Nephron (organoid): ENCODE results near the gene FBLN2.

Experiments
- H3K27ac Mint-ChIP-seq, 3 experiments: 2 replicates each; pipeline ENCODE4 v1.8.0; 2020; ENCODE audit warnings: mixed read lengths in 3 of 3, mild to moderate bottlenecking in 2 of 3, moderate library complexity in 1 of 3
- H3K27me3 Mint-ChIP-seq: 2 replicates; pipeline ENCODE4 v1.8.0; 2021; ENCODE audit warnings: low read depth, mild to moderate bottlenecking, moderate library complexity, mixed read lengths
- H3K36me3 Mint-ChIP-seq: 2 replicates; pipeline ENCODE4 v1.8.0; 2020; ENCODE audit warnings: low read depth, mixed read lengths
- H3K4me1 Mint-ChIP-seq: 2 replicates; pipeline ENCODE4 v1.8.0; 2020; ENCODE audit warnings: mixed read lengths
- H3K4me3 Mint-ChIP-seq, 3 experiments: 2 replicates each; pipeline ENCODE4 v1.8.0; 2020; ENCODE audit warnings: mild to moderate bottlenecking in 3 of 3, mixed read lengths in 3 of 3, moderate library complexity in 2 of 3
- H3K9me3 Mint-ChIP-seq: 2 replicates; pipeline ENCODE4 v1.8.0; 2020; ENCODE audit warnings: mixed read lengths
- TF ChIP-seq, protein P1 (sequence below), 3 experiments: fragments of 200-600 bp; sonication (generic); IDR thresholded peaks; one replicate each; pipeline ENCODE4 v1.5.0; 2021; ENCODE audit warnings: antibody characterized with exemption in 3 of 3; ENCODE audit not compliant: unreplicated experiment in 3 of 3

FBLN2 gene

DNA sequence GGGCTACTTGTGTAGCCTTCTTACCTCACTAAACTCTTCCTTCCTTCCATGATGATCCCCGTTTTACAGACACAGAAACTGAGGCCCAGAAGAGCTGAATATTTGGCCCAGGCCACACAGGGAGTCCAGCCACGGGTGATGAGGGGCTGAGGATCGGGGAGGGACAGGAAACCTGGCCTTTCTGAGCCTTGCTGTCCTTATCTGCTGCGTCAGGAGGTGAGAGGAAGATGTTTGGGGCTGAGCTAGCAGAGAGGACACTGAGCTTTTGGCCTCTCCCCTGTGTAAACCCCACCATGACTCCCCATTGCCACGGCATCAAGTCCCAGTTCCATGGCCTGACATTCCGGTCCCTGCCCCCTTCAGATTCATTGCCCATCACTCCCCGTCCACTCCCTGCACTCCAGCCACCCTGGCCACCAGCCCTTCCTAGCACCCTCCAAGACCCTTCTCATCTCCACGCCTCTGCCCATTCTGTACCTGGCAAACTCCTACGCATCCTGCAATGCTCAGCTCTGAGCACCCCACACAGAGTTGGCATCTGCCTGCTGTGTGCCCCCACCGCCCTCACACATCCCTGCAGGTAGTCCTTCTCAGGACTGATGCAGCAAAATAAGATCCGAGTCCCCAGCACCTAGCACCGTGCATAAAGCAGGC is 103.0 kb downstream of the FBLN2 start:
- no peak overlapping the region for H3K27ac Mint-ChIP-seq
- no peak overlapping the region for H3K4me3 Mint-ChIP-seq
- peaks cover 5% of the 10 kb centered on the region for H3K4me1 Mint-ChIP-seq
- TF ChIP-seq, protein P1, sequence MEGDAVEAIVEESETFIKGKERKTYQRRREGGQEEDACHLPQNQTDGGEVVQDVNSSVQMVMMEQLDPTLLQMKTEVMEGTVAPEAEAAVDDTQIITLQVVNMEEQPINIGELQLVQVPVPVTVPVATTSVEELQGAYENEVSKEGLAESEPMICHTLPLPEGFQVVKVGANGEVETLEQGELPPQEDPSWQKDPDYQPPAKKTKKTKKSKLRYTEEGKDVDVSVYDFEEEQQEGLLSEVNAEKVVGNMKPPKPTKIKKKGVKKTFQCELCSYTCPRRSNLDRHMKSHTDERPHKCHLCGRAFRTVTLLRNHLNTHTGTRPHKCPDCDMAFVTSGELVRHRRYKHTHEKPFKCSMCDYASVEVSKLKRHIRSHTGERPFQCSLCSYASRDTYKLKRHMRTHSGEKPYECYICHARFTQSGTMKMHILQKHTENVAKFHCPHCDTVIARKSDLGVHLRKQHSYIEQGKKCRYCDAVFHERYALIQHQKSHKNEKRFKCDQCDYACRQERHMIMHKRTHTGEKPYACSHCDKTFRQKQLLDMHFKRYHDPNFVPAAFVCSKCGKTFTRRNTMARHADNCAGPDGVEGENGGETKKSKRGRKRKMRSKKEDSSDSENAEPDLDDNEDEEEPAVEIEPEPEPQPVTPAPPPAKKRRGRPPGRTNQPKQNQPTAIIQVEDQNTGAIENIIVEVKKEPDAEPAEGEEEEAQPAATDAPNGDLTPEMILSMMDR (IDR thresholded peaks at IDR 0.05; ENCODE audit: unreplicated experiment in 3 of 3) = no peak
- H3K9me3 Mint-ChIP-seq = no peaks in the 10 kb centered on the region
- no peaks in the 10 kb centered on the region for H3K36me3 Mint-ChIP-seq
- peaks cover 72% of the 10 kb centered on the region for H3K27me3 Mint-ChIP-seq

DNA sequence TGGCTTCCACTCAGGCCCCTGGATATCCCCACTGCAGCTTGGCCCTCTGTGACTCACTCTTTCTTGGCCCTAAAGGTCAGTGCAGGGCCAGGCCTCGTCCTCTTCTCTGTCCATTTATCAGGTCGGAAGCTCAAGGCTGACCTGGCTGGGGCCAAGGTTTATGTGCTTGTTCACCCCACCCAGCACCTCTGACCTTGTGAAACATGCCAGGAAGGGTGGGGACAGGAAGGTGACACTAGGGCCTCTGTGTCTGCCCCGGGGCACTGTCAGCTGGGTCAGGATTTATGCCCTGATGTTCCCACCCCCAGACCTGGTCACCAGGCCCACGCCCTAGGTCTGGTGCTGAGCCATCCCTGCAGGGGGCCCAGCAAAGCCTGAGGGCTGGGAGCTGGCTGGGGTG is 103.8 kb downstream of the FBLN2 start:
- Mint-ChIP-seq H3K9me3 (no peaks in the 10 kb centered on the region), H3K27me3 (peaks cover 74% of the 10 kb centered on the region), H3K4me1 (peaks cover 5% of the 10 kb centered on the region), H3K27ac (no peak overlapping the region), H3K4me3 (no peak overlapping the region), H3K36me3 (no peaks in the 10 kb centered on the region)
- TF ChIP-seq, protein P1 (IDR thresholded peaks at IDR 0.05; ENCODE audit: unreplicated experiment in 3 of 3) = no peak

DNA sequence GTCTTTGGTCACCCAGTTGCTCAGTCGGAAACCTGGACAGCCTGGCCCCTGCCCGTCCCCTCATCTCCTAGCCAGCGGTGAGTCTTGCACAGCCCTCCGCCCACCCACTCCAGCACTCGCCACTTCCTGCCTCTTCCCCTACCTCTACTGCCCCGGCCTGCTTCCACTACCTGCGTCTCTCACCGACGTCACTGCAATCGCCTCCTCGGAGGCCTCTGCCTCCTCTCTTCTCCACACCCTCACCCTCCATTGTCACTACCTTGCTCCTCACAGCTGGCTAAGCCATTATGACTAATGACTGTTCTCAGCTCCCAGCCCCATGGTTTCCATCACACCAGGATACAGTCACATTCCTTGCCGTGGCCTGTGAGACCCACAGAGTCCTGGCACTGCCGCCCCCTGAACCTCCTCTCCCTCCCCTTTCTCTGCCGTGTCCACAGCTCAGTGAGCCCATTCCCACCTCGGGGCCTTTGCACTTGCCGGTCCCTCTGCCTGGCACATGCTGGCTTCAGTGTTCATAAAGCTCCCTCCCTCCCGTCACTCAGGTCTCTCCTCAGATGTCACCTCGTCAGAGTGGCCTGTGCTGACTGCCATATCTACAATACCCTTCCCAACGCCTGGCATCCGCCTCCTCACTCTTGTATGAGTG is 104.8 kb downstream of the FBLN2 start:
- TF ChIP-seq, protein P1 (IDR thresholded peaks at IDR 0.05; ENCODE audit: unreplicated experiment in 3 of 3) = no peak
- H3K9me3 Mint-ChIP-seq = no peaks in the 10 kb centered on the region
- no peaks in the 10 kb centered on the region for H3K36me3 Mint-ChIP-seq
- no peak overlapping the region for H3K27ac Mint-ChIP-seq
- H3K4me3 Mint-ChIP-seq = no peak overlapping the region
- no peaks in the 10 kb centered on the region for H3K4me1 Mint-ChIP-seq
- peaks cover 77% of the 10 kb centered on the region for H3K27me3 Mint-ChIP-seq

DNA sequence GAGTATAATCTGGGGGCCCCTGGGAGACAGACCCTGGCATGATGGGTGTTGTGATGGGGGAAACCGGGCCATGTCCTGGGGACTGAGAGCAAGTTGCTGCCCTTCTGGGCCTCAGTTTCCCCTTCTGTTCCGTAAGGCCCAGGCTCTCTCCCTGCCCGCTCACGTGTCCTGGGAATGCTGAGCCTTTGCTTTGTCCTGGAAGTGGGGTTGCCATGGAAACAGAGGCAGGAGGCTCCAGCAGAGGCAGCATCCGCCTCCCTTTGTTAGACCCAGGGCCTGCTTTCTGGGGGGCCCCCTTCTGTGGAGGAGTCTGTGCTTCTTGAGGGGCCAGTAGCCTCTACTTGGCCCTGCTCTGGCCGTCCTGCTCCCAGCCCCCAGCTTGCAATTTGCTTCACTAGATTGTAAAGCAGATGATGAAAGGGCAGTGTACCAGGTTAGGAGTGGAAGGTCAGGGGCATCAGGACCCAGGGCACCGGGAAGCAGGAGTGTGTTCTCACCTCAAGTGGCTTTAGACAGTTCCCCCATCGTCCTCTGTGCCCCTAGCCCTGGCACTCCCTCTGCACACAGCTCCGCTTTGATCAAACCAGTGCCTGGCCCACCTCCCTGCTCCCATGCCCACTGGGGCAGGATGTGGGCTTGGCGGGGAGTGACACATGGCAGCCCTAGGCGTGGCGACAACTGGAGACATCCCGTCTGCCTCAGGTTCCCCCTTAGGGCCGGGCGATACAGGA is 105.6 kb downstream of the FBLN2 start:
- H3K27me3 Mint-ChIP-seq = peaks cover 82% of the 10 kb centered on the region
- TF ChIP-seq, protein P1 (IDR thresholded peaks at IDR 0.05; ENCODE audit: unreplicated experiment in 3 of 3) = no peak
- H3K9me3 Mint-ChIP-seq = no peaks in the 10 kb centered on the region
- H3K4me1 Mint-ChIP-seq = no peaks in the 10 kb centered on the region
- H3K36me3 Mint-ChIP-seq = no peaks in the 10 kb centered on the region
- H3K27ac Mint-ChIP-seq = no peak overlapping the region
- H3K4me3 Mint-ChIP-seq = no peak overlapping the region

DNA sequence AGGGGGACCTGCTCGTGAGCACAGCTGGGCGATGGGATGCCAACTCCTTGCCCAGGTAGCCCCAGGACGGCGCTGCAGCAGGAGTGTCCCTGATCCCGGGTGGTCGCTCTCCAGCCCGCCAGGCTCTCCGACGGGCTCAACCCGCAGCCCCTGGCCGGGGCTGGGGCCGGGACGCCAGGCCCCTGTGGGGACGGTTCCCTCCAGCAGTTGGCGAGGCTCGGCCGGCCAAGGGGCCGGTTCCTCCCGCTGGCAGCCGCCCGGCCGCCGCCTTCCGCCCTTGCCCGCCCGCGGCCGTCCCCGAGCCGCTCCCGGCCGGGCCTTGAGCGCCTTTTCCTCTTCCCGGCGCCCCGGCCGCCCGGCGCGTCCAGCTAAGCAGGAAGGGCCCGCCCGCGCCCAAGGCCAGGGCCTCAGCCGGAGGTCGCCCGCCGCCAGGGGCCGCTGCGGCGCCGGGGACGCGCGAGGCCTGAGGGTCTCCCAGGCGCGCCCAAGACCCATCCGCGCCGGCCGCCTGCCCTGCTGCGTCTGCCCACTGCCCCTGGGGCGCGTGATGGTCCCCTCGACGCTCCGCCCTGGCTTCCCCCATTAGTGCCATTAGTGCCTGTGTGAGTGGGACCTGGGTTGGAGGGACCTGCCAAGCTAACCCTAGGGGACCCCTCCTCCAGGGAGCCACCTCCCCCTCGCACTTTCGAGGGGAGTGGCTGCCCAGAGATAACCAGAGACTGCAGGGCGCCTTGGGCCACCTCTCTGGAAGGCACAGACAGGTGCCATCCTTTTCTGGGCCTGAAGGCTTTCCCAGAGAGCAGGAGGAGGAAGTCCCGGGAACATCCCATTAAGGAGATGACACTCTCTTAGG is 106.4 kb downstream of the FBLN2 start:
- H3K36me3 Mint-ChIP-seq = no peaks in the 10 kb centered on the region
- no peak overlapping the region for H3K27ac Mint-ChIP-seq
- H3K4me3 Mint-ChIP-seq = peak overlapping the region in 2 of 3 experiments; percentile 21 to 28
- TF ChIP-seq, protein P1 (IDR thresholded peaks at IDR 0.05; ENCODE audit: unreplicated experiment in 3 of 3) = peak; percentile 65 to 75 (median 71)
- peaks cover 83% of the 10 kb centered on the region for H3K27me3 Mint-ChIP-seq
- no peaks in the 10 kb centered on the region for H3K4me1 Mint-ChIP-seq
- H3K9me3 Mint-ChIP-seq = no peaks in the 10 kb centered on the region
